WTC11 (cell line): ENCODE data around the gene MAN2B2. TPM values are rescaled to one million over a fixed set of nuclear protein-coding genes. Genes with fewer than 3 reads are reported as not detected.
"Not testable (repeated sequence)": the region's sequence is repeated elsewhere in the genome, so short reads cannot be mapped to it uniquely, and the experiment has no call there.

ENCODE experiments used
- ATAC-seq: fragments of 200-7000 bp; cut with Tn5 transposase; 2 replicates; pipeline ENCODE4 v1.10.0; 2021; ENCODE audit warnings: mild to moderate bottlenecking, moderate library complexity
- CTCF ChIA-PET: fragments of 300-600 bp; sonication (Branson Sonifier 250); formaldehyde crosslinking; loops from one replicate; lab custom pipeline; 2021; ENCODE audit warnings: antibody characterized with exemption; lab: Charles Lee
- POLR2A ChIA-PET: fragments of 350-600 bp; sonication (Branson Sonifier 250); formaldehyde crosslinking; loops from one replicate; lab custom pipeline; 2021; ENCODE audit warnings: antibody characterized with exemption; lab: Charles Lee
- DNase-seq: peaks from one replicate; pipeline ENCODE4 v3.0.0; 2021; ENCODE audit warnings: low spot score
- H3K27ac Mint-ChIP-seq: 2 replicates; pipeline ENCODE4 v1.8.0; 2021; ENCODE audit warnings: mixed read lengths
- H3K27me3 Mint-ChIP-seq: 2 replicates; pipeline ENCODE4 v1.8.0; 2021; ENCODE audit warnings: low read depth, mild to moderate bottlenecking, moderate library complexity, mixed read lengths
- H3K36me3 Mint-ChIP-seq: 2 replicates; pipeline ENCODE4 v1.8.0; 2021; ENCODE audit warnings: mixed read lengths
- H3K4me1 Mint-ChIP-seq: 2 replicates; pipeline ENCODE4 v1.8.0; 2022; ENCODE audit warnings: mixed read lengths
- H3K4me3 Mint-ChIP-seq: 2 replicates; pipeline ENCODE4 v1.8.0; 2021; ENCODE audit warnings: mild to moderate bottlenecking, moderate library complexity, mixed read lengths
- H3K9me3 Mint-ChIP-seq: 2 replicates; pipeline ENCODE4 v1.8.0; 2021; ENCODE audit warnings: mixed read lengths
- ERG ChIP-seq: fragments of 250-450 bp; sonication (Bioruptor Pico); IDR thresholded peaks from 2 replicates; pipeline ENCODE4 v1.8.0; 2021; ENCODE audit warnings: mild to moderate bottlenecking
- GABPB1 ChIP-seq: sonication (generic); formaldehyde crosslinking; IDR thresholded peaks from 2 replicates; pipeline ENCODE4 v1.8.1; 2023; ENCODE audit warnings: mild to moderate bottlenecking, missing genetic modification reagents
- JAZF1 ChIP-seq: fragments of 250-450 bp; sonication (Bioruptor Pico); IDR thresholded peaks from 2 replicates; pipeline ENCODE4 v1.9.0; 2021; ENCODE audit warnings: moderate library complexity, mild to moderate bottlenecking, inconsistent platforms
- MXD4 ChIP-seq: fragments of 250-450 bp; sonication (Bioruptor Pico); IDR thresholded peaks from 2 replicates; pipeline ENCODE4 v1.8.0; 2021; ENCODE audit warnings: mild to moderate bottlenecking, moderate library complexity, borderline replicate concordance
- NFE2L1 ChIP-seq: sonication (generic); formaldehyde crosslinking; IDR thresholded peaks from 2 replicates; pipeline ENCODE4 v1.8.1; 2023; ENCODE audit warnings: missing genetic modification reagents
- NR3C1 ChIP-seq: sonication (generic); formaldehyde crosslinking; conservative IDR thresholded peaks from 2 replicates; pipeline ENCODE4 v1.8.1; 2023; ENCODE audit warnings: low read depth, mild to moderate bottlenecking, missing genetic modification reagents
- USF1 ChIP-seq: sonication (generic); formaldehyde crosslinking; IDR thresholded peaks from 2 replicates; pipeline ENCODE4 v1.8.0; 2022; ENCODE audit warnings: mild to moderate bottlenecking, missing genetic modification reagents
- ZNF219 ChIP-seq: sonication (generic); formaldehyde crosslinking; IDR thresholded peaks from 2 replicates; pipeline ENCODE4 v1.8.0; 2023; ENCODE audit warnings: missing genetic modification reagents, mild to moderate bottlenecking, borderline replicate concordance
- ZSCAN18 ChIP-seq: fragments of 250-450 bp; sonication (Bioruptor Pico); IDR thresholded peaks from 2 replicates; pipeline ENCODE4 v2.1.2; 2022; ENCODE audit warnings: mild to moderate bottlenecking, moderate library complexity
- total RNA-seq: library from RNA; stranded (reverse); gene quantifications from 3 replicates; pipeline ENCODE4 v1.2.3, GENCODE V29; 2021
- TF ChIP-seq, protein P1 (sequence below): fragments of 250-450 bp; sonication (Bioruptor Pico); IDR thresholded peaks from 2 replicates; pipeline ENCODE4 v1.9.0; 2021; ENCODE audit warnings: mild to moderate bottlenecking
- TF ChIP-seq, protein P2 (sequence below): sonication (generic); formaldehyde crosslinking; conservative IDR thresholded peaks from 2 replicates; pipeline ENCODE4 v1.8.1; 2022; ENCODE audit warnings: mild to moderate bottlenecking, missing genetic modification reagents
- TF ChIP-seq, protein P3 (sequence below): sonication (generic); formaldehyde crosslinking; IDR thresholded peaks from 2 replicates; pipeline ENCODE4 v1.8.1; 2022; ENCODE audit warnings: missing genetic modification reagents, borderline replicate concordance

The MAN2B2 gene
- total RNA-seq, 1 experiment from 2014 or later = 6.3 TPM

DNA sequence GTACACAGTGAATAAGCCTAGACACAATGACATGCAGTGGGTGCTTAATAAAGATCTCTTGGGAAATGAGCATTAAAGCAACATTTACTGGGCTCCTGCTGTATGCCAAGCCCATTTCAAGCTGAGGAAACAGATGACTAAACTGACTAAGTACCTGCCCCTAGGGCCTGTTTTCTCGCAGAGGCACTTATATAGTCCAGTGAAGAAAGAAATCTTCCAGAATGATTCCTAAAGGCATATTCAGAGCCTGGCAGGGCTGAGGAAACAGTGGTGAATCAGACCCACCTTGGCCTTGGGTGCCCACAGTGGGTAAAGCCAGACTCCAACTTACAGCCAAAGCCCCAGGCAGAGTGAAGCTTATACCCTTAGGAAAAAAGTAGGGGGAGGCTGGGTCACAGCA lies 96.7 kb downstream of the MAN2B2 start:
- TF ChIP-seq, protein P1, sequence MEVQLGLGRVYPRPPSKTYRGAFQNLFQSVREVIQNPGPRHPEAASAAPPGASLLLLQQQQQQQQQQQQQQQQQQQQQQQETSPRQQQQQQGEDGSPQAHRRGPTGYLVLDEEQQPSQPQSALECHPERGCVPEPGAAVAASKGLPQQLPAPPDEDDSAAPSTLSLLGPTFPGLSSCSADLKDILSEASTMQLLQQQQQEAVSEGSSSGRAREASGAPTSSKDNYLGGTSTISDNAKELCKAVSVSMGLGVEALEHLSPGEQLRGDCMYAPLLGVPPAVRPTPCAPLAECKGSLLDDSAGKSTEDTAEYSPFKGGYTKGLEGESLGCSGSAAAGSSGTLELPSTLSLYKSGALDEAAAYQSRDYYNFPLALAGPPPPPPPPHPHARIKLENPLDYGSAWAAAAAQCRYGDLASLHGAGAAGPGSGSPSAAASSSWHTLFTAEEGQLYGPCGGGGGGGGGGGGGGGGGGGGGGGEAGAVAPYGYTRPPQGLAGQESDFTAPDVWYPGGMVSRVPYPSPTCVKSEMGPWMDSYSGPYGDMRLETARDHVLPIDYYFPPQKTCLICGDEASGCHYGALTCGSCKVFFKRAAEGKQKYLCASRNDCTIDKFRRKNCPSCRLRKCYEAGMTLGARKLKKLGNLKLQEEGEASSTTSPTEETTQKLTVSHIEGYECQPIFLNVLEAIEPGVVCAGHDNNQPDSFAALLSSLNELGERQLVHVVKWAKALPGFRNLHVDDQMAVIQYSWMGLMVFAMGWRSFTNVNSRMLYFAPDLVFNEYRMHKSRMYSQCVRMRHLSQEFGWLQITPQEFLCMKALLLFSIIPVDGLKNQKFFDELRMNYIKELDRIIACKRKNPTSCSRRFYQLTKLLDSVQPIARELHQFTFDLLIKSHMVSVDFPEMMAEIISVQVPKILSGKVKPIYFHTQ (CRISPR knock-in tag) = no peak
- TF ChIP-seq NR3C1 (CRISPR knock-in tag) (no peak), ZNF219 (CRISPR knock-in tag) (no peak), MXD4 (CRISPR knock-in tag) (no peak), JAZF1 (no peak), ZSCAN18 (CRISPR knock-in tag) (no peak), GABPB1 (no peak), USF1 (no peak)
- H3K4me1 Mint-ChIP-seq = peaks cover 25% of the 10 kb centered on the region
- H3K4me3 Mint-ChIP-seq = no peak overlapping the region
- H3K27me3 Mint-ChIP-seq = peaks cover 35% of the 10 kb centered on the region
- H3K27ac Mint-ChIP-seq = no peak overlapping the region
- peaks cover 19% of the 10 kb centered on the region for H3K36me3 Mint-ChIP-seq
- CTCF ChIA-PET = interaction anchor here (4.6 kb wide), 1 partner anchor 8 kb away, joined by 56 read pairs; no protein-coding TSS in a partner anchor
- no peak for ATAC-seq
- DNase-seq = no peak
- H3K9me3 Mint-ChIP-seq = peaks cover 3% of the 10 kb centered on the region; the same call in 1 of the 2 replicates
- POLR2A ChIA-PET = no interaction called here

- POLR2A ChIA-PET = interaction anchor here (2.6 kb wide), 1 partner anchor 32 kb away, joined by 8 read pairs; the partner anchor contains the start of gene MRFAP1
- CTCF ChIA-PET = interaction anchor here (0.8 to 4.6 kb wide), 3 partner anchors 9 to 29 kb away, joined by 3 to 56 read pairs (median 21); no protein-coding TSS in a partner anchor
Measured at GRCh38 chr4:6672131-6672530, 97.1 kb downstream of the MAN2B2 start.

GRCh38 chr4:6672541-6673190 lies 97.7 kb downstream of the MAN2B2 start:
- ChIA-PET POLR2A (interaction anchor here (0.9 to 2.6 kb wide), 4 partner anchors 8 to 32 kb away, joined by 3 to 8 read pairs (median 4); partner anchors contain the start of gene MRFAP1), CTCF (interaction anchor here (0.8 to 4.6 kb wide), 5 partner anchors 9 to 398 kb away, joined by 3 to 56 read pairs (median 4); no protein-coding TSS in a partner anchor)

More at GRCh38 chr4:6672131-6672530, 97.1 kb downstream of the MAN2B2 start:
- Mint-ChIP-seq H3K27ac (no peak overlapping the region), H3K9me3 (peaks cover 3% of the 10 kb centered on the region; the same call in 1 of the 2 replicates), H3K4me3 (no peak overlapping the region), H3K4me1 (peaks cover 30% of the 10 kb centered on the region), H3K36me3 (peaks cover 21% of the 10 kb centered on the region), H3K27me3 (peaks cover 35% of the 10 kb centered on the region)
- ATAC-seq = no peak
- DNase-seq = no peak
- TF ChIP-seq, protein P2, sequence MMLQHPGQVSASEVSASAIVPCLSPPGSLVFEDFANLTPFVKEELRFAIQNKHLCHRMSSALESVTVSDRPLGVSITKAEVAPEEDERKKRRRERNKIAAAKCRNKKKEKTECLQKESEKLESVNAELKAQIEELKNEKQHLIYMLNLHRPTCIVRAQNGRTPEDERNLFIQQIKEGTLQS (CRISPR knock-in tag) = no peak
- no peak for TF ChIP-seq NFE2L1 (CRISPR knock-in tag)
- TF ChIP-seq, protein P3, sequence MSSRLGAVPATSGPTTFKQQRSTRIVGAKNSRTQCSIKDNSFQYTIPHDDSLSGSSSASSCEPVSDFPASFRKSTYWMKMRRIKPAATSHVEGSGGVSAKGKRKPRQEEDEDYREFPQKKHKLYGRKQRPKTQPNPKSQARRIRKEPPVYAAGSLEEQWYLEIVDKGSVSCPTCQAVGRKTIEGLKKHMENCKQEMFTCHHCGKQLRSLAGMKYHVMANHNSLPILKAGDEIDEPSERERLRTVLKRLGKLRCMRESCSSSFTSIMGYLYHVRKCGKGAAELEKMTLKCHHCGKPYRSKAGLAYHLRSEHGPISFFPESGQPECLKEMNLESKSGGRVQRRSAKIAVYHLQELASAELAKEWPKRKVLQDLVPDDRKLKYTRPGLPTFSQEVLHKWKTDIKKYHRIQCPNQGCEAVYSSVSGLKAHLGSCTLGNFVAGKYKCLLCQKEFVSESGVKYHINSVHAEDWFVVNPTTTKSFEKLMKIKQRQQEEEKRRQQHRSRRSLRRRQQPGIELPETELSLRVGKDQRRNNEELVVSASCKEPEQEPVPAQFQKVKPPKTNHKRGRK (CRISPR knock-in tag) = no peak
- TF ChIP-seq ERG (CRISPR knock-in tag) = no peak

More at GRCh38 chr4:6672541-6673190, 97.7 kb downstream of the MAN2B2 start:
- not testable (repeated sequence) for ATAC-seq, H3K9me3 Mint-ChIP-seq, H3K27ac Mint-ChIP-seq, H3K4me3 Mint-ChIP-seq, DNase-seq
- peaks cover 31% of the 10 kb centered on the region for H3K4me1 Mint-ChIP-seq
- peaks cover 25% of the 10 kb centered on the region for H3K36me3 Mint-ChIP-seq
- peaks cover 33% of the 10 kb centered on the region for H3K27me3 Mint-ChIP-seq

Other genes with a start within 250 kb of the MAN2B2 start
- 9.0 to 11.5 TPM (median 9.4 TPM) in 3 replicates for gene PPP2R2C, start 102.6 kb upstream of the MAN2B2 start, total RNA-seq
- gene MRFAP1, start 65.5 kb downstream of the MAN2B2 start, total RNA-seq = 296 to 319 TPM (median 303 TPM) in 3 replicates
- 0.55 TPM in 1 of 3 replicates, not detected in the others for gene S100P, start 118.7 kb downstream of the MAN2B2 start, total RNA-seq
- gene MRFAP1L1, start 134.7 kb downstream of the MAN2B2 start, total RNA-seq = 52.0 to 56.9 TPM (median 54.4 TPM) in 3 replicates
- 21.4 to 23.4 TPM (median 21.9 TPM) in 3 replicates for gene BLOC1S4, start 141.0 kb downstream of the MAN2B2 start, total RNA-seq
- gene KIAA0232, start 207.5 kb downstream of the MAN2B2 start, total RNA-seq = 18.5 to 23.2 TPM (median 21.0 TPM) in 3 replicates